Measurements from ENCODE around the gene NKX1-2. TPM values are rescaled to one million over a fixed set of nuclear protein-coding genes. Genes with fewer than 3 reads are reported as not detected.

The NKX1-2 gene
- total RNA-seq, 1 donor from 2014 or later: 2.1 TPM

DNA sequence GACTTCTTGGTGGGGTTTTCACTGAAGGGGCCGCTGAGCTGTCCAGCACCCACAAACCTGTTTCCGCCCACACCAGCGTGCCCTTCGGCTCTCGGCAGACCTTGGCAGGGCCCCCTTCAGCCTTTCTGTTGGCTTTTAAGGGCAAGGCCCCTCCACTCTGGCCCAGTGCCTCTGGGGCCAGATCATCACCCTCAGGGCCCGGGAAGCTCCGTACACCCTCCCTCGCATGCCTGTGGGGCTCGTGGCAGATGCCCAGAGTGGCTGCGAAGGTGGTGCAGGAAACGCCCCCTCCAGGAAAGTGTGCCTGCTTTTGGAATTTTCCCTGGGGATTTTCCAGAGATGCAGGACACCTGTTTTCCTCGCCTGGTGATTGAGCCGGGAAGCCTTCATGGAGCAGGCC, 18.8 kb upstream of the NKX1-2 start:
- FAIRE-seq (no peak), DNase-seq (ENCODE audit: low read depth) (no peak)
- Histone ChIP-seq H3K36me3 (ENCODE audit: control insufficient read depth, insufficient read depth, low read length) (no peaks in the 10 kb centered on the region), H3K4me3 (ENCODE audit: low read depth, low read length) (no peak overlapping the region), H3K27me3 (ENCODE audit: control insufficient read depth, insufficient read depth, low read length) (no peaks in the 10 kb centered on the region)
- TF ChIP-seq, protein P1, sequence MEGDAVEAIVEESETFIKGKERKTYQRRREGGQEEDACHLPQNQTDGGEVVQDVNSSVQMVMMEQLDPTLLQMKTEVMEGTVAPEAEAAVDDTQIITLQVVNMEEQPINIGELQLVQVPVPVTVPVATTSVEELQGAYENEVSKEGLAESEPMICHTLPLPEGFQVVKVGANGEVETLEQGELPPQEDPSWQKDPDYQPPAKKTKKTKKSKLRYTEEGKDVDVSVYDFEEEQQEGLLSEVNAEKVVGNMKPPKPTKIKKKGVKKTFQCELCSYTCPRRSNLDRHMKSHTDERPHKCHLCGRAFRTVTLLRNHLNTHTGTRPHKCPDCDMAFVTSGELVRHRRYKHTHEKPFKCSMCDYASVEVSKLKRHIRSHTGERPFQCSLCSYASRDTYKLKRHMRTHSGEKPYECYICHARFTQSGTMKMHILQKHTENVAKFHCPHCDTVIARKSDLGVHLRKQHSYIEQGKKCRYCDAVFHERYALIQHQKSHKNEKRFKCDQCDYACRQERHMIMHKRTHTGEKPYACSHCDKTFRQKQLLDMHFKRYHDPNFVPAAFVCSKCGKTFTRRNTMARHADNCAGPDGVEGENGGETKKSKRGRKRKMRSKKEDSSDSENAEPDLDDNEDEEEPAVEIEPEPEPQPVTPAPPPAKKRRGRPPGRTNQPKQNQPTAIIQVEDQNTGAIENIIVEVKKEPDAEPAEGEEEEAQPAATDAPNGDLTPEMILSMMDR (IDR thresholded peaks at IDR 0.05; ENCODE audit: insufficient read depth, low read length, severe bottlenecking): no peak

DNA sequence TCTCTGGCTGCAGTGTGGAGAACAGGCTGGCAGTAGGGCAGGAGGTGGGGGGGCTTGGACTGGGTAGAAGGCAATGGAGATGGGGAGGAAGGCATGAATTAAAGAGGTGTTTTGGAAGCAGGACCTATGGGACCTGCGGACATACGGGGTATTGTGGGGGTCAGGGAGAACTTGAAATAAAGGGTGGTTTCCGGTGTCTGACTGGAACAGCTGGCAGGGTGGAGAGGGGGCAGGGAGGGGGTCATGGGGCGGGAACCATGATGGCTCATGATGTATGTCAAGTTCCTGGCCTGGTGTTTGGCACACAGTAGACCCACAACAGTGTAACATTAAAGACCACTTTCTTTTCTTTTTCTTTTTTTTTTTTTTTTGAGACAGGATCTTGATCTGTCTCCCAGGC, 17.3 kb upstream of the NKX1-2 start:
- FAIRE-seq (no peak), DNase-seq (ENCODE audit: low read depth) (no peak)
- TF ChIP-seq, protein P1 (IDR thresholded peaks at IDR 0.05; ENCODE audit: insufficient read depth, low read length, severe bottlenecking): no peak

GRCh38 chr10:124465777-124466488, 16.1 kb upstream of the NKX1-2 start:
- TF ChIP-seq, protein P1 (IDR thresholded peaks at IDR 0.05; ENCODE audit: insufficient read depth, low read length, severe bottlenecking): no peak
- H3K27me3 ChIP-seq (ENCODE audit: control insufficient read depth, insufficient read depth, low read length): no peaks in the 10 kb centered on the region
- DNase-seq (ENCODE audit: low read depth) (no peak), FAIRE-seq (no peak)
- H3K36me3 ChIP-seq (ENCODE audit: control insufficient read depth, insufficient read depth, low read length): no peaks in the 10 kb centered on the region
- no peak overlapping the region for H3K4me3 ChIP-seq (ENCODE audit: low read depth, low read length)

More for the DNA sequence above, 17.3 kb upstream of the NKX1-2 start:
- Histone ChIP-seq H3K27me3 (ENCODE audit: control insufficient read depth, insufficient read depth, low read length) (no peaks in the 10 kb centered on the region), H3K4me3 (ENCODE audit: low read depth, low read length) (no peak overlapping the region), H3K36me3 (ENCODE audit: control insufficient read depth, insufficient read depth, low read length) (no peaks in the 10 kb centered on the region)

- Histone ChIP-seq H3K27me3 (ENCODE audit: control insufficient read depth, insufficient read depth, low read length) (no peaks in the 10 kb centered on the region), H3K36me3 (ENCODE audit: control insufficient read depth, insufficient read depth, low read length) (no peaks in the 10 kb centered on the region), H3K4me3 (ENCODE audit: low read depth, low read length) (no peak overlapping the region)
- TF ChIP-seq, protein P1 (IDR thresholded peaks at IDR 0.05; ENCODE audit: insufficient read depth, low read length, severe bottlenecking): no peak
- no peak for FAIRE-seq
- DNase-seq (ENCODE audit: low read depth): no peak
Measured at GRCh38 chr10:124465003-124465776, 15.4 kb upstream of the NKX1-2 start.

GRCh38 chr10:124464028-124464965, 14.5 kb upstream of the NKX1-2 start:
- no peak for FAIRE-seq
- Histone ChIP-seq H3K4me3 (ENCODE audit: low read depth, low read length) (no peak overlapping the region), H3K27me3 (ENCODE audit: control insufficient read depth, insufficient read depth, low read length) (no peaks in the 10 kb centered on the region), H3K36me3 (ENCODE audit: control insufficient read depth, insufficient read depth, low read length) (no peaks in the 10 kb centered on the region)
- TF ChIP-seq, protein P1 (IDR thresholded peaks at IDR 0.05; ENCODE audit: insufficient read depth, low read length, severe bottlenecking): no peak
- DNase-seq (ENCODE audit: low read depth): no peak
